ENCODE measurements around the gene FLT3LG. TPM values are rescaled to one million over a fixed set of nuclear protein-coding genes. Genes with fewer than 3 reads are reported as not detected.

FLT3LG gene
- total RNA-seq, 1 experiment from 2014 or later = 5.1 TPM

DNA sequence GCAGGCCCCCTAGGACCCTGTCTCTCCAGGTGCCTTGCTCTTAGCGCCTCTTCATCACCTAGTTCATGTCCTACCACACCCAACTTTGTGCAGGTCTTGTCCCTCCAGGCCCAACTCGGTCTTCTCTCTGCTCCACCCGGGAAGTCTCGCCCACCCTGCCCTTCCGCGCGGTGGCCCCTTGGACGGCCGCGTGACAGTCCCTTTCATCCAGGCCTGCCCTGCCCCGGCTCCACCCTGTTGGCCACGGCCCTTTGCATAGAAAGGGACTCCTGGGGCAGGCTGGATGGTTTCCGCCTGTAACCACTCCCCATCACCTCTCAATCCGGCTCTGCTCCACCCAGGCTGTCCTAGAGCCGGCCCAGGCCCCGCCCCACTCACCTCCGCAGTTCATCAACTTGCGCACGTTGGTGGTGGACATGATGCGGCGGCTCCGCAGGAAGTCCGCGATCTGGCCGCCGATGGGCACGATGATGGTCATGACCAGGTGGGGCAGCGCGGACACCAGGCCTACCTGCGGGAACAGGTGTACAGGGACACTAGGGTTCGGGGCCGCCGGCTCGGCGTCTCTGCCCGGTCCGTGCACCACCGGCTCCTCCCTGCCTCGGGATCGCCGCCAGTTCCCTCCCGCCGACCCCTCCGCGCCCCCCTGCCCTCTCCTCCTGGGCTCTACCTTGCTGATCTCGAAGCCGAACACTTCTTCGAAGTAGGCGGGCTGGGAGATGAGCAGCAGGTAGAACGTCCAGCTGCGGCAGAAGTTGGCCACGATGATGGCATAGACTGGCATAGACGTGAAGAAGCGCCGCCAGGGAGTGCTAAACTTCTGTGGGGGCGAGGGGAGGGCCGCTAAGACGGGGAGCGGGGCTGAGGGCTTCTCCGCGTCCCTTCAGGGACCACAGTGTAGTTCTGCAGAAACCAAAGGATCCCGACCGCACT, 41.6 kb upstream of the FLT3LG start:
- Histone ChIP-seq H3K27ac (no peak overlapping the region), H3K36me3 (ENCODE audit: low read depth) (no peaks in the 10 kb centered on the region), H3K79me2 (ENCODE audit: low read depth) (no peaks in the 10 kb centered on the region), H3K9me2 (ENCODE audit: insufficient read depth) (no peaks in the 10 kb centered on the region), H3K27me3 (ENCODE audit: insufficient read depth, low read depth) (peaks cover 41% of the 10 kb centered on the region), H3K4me1 (replicated peaks; ENCODE audit: insufficient read depth) (no peaks in the 10 kb centered on the region), H3K9me3 (ENCODE audit: insufficient read depth, low read depth) (no peaks in the 10 kb centered on the region), H4K20me1 (ENCODE audit: insufficient read depth) (no peaks in the 10 kb centered on the region), H2AFZ (no peak overlapping the region), H3K4me2 (no peak overlapping the region), H3F3A (ENCODE audit: insufficient read depth, low read depth) (peaks cover 6% of the 10 kb centered on the region; the same call in 1 of the 2 replicates), H3K4me3 (no peak overlapping the region)
- BruUV-seq (replicated peaks) = no TSS peak
- DNase-seq = no peak
- ChIA-PET POLR2A (ENCODE audit: unreplicated experiment) (no interaction called here), CTCF (no interaction called here)
- intact Hi-C loops (cut with micrococcal nuclease; ENCODE audit: unreplicated experiment) = no loop called here
- TF ChIP-seq, protein P1, sequence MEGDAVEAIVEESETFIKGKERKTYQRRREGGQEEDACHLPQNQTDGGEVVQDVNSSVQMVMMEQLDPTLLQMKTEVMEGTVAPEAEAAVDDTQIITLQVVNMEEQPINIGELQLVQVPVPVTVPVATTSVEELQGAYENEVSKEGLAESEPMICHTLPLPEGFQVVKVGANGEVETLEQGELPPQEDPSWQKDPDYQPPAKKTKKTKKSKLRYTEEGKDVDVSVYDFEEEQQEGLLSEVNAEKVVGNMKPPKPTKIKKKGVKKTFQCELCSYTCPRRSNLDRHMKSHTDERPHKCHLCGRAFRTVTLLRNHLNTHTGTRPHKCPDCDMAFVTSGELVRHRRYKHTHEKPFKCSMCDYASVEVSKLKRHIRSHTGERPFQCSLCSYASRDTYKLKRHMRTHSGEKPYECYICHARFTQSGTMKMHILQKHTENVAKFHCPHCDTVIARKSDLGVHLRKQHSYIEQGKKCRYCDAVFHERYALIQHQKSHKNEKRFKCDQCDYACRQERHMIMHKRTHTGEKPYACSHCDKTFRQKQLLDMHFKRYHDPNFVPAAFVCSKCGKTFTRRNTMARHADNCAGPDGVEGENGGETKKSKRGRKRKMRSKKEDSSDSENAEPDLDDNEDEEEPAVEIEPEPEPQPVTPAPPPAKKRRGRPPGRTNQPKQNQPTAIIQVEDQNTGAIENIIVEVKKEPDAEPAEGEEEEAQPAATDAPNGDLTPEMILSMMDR (conservative IDR thresholded peaks at IDR 0.05) = no peak
- no peak for TF ChIP-seq EZH2 (IDR thresholded peaks at IDR 0.05; ENCODE audit: low read depth)

DNA sequence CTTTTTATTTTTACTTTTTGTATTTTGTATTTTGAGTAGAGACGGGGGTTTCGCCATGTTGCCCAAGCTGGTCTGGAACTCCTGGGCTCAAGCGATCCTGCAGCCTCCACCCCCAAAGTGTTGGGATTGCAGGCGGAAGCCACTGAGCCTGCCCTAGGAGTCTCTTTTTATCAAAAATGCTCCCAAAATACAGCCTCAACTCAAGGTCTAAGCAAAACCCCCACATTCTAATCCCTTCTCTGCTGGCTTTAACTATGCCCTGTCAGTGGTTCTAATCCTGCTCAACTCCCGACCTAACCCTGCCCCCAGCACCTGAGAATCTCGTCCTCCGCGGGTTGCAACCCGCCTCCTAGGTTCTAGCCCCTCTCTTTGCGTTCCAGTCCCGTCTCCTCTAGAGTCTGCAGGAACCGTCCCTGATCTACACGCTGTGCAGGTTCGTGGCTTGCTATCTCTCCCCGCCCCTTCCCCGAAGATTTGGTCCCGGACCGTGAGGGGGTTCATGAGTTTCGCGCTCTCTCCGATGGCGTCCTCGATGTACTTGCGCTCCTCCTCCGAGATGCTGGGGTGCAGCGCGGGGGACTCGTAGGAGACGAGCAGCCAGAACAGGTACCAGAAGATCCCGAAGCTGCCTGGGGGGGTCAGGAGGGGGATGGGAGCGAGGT, 40.6 kb upstream of the FLT3LG start:
- intact Hi-C loops (cut with micrococcal nuclease; ENCODE audit: unreplicated experiment) = no loop called here
- TF ChIP-seq, protein P1 (conservative IDR thresholded peaks at IDR 0.05) = no peak
- no peak for TF ChIP-seq EZH2 (IDR thresholded peaks at IDR 0.05; ENCODE audit: low read depth)
- POLR2A ChIA-PET (ENCODE audit: unreplicated experiment) = no interaction called here

DNA sequence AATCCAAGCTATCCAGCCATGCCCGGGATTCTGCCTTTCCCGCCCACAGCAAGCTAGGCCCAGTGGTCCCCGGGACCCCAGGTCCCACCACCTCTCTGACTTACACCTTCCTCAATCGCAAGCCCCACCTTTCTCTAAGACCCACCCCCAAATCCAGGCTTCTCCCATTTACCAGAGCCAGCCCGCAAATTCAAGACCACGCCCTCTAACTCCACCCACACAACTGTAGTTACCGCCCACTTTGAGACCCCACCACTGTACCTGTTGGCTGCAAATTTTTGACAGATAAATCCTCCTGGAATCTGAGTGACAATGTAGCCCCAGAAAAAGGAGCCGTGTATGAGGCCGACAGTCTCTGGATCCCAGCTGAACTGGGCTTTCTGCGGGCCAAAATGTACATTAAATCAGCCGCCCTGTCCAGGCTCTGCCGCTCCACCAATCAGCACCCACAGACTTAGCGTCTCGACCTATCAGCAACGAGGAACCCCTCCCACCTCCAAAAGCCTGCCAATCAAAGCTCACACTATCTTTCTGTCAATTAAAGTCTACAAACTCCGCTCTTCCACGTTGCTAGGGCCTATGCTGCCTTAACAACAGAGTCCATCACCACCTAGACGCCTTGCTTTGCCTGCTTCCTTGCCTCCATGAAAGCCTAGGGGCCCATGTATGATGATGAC, 39.0 kb upstream of the FLT3LG start:
- intact Hi-C loops (cut with micrococcal nuclease; ENCODE audit: unreplicated experiment) = no loop called here
- ChIA-PET CTCF (no interaction called here), POLR2A (ENCODE audit: unreplicated experiment) (no interaction called here)
- Histone ChIP-seq H3K36me3 (ENCODE audit: low read depth) (no peaks in the 10 kb centered on the region), H3K4me3 (no peak overlapping the region), H2AFZ (no peak overlapping the region), H3K9me3 (ENCODE audit: insufficient read depth, low read depth) (no peaks in the 10 kb centered on the region), H3K9me2 (ENCODE audit: insufficient read depth) (no peaks in the 10 kb centered on the region), H3K27me3 (ENCODE audit: insufficient read depth, low read depth) (peaks cover 42% of the 10 kb centered on the region), H3K27ac (no peak overlapping the region), H3K4me1 (replicated peaks; ENCODE audit: insufficient read depth) (no peaks in the 10 kb centered on the region), H3K79me2 (ENCODE audit: low read depth) (no peaks in the 10 kb centered on the region), H3F3A (ENCODE audit: insufficient read depth, low read depth) (peaks cover 7% of the 10 kb centered on the region; the same call in 1 of the 2 replicates), H3K4me2 (no peak overlapping the region), H4K20me1 (ENCODE audit: insufficient read depth) (no peaks in the 10 kb centered on the region)
- no peak for DNase-seq
- TF ChIP-seq, protein P1 (conservative IDR thresholded peaks at IDR 0.05) = no peak
- no peak for TF ChIP-seq EZH2 (IDR thresholded peaks at IDR 0.05; ENCODE audit: low read depth)
- no TSS peak for BruUV-seq (replicated peaks)

More for the DNA sequence above, 40.6 kb upstream of the FLT3LG start:
- Histone ChIP-seq H3K4me2 (no peak overlapping the region), H3K27ac (no peak overlapping the region), H4K20me1 (ENCODE audit: insufficient read depth) (no peaks in the 10 kb centered on the region), H3K9me2 (ENCODE audit: insufficient read depth) (no peaks in the 10 kb centered on the region), H3K9me3 (ENCODE audit: insufficient read depth, low read depth) (no peaks in the 10 kb centered on the region), H3K4me3 (no peak overlapping the region), H2AFZ (no peak overlapping the region), H3F3A (ENCODE audit: insufficient read depth, low read depth) (peaks cover 6% of the 10 kb centered on the region; the same call in 1 of the 2 replicates), H3K36me3 (ENCODE audit: low read depth) (no peaks in the 10 kb centered on the region), H3K4me1 (replicated peaks; ENCODE audit: insufficient read depth) (no peaks in the 10 kb centered on the region), H3K27me3 (ENCODE audit: insufficient read depth, low read depth) (peaks cover 41% of the 10 kb centered on the region), H3K79me2 (ENCODE audit: low read depth) (no peaks in the 10 kb centered on the region)
- no peak for DNase-seq
- no TSS peak for BruUV-seq (replicated peaks)
- CTCF ChIA-PET = interaction anchor here (0.6 kb wide), 1 partner anchor 69 kb away, joined by 7 read pairs; no protein-coding TSS in a partner anchor
